PC-3 (cell line): ENCODE results near the gene EXOC4. TPM values are rescaled to one million over a fixed set of nuclear protein-coding genes. Genes with fewer than 3 reads are reported as not detected.

Experiments used
- ATAC-seq: fragments of 200-7000 bp; cut with Tn5 transposase; 2 replicates; pipeline ENCODE4 v1.9.1; 2020; ENCODE audit warnings: mild to moderate bottlenecking, moderate library complexity
- BruUV-seq: library from RNA; stranded (reverse); fragments of 400-500 nt; replicated peaks from 2 replicates; lab custom pipeline; 2021; lab: Mats Ljungman, UMichigan
- CTCF ChIA-PET: fragments of 300-600 bp; sonication (Branson Sonifier 250); formaldehyde crosslinking; loops from one replicate; lab custom pipeline; 2022; ENCODE audit warnings: antibody characterized with exemption; lab: Charles Lee
- POLR2A ChIA-PET: fragments of 300-600 bp; sonication (Branson Sonifier 250); formaldehyde crosslinking; loops from one replicate; lab custom pipeline; 2022; ENCODE audit warnings: antibody characterized with exemption; ENCODE audit not compliant: unreplicated experiment; lab: Charles Lee
- DNase-seq: peaks from one replicate; pipeline ENCODE4 v3.0.0-alpha.2; 2015
- H2AFZ ChIP-seq: fragments of 300-600 bp; sonication (generic); 2 replicates; pipeline ENCODE4 v1.6.0; 2016; ENCODE audit warnings: antibody characterized with exemption, low read length
- H3F3A ChIP-seq: fragments of 300-600 bp; sonication (generic); one replicate; pipeline ENCODE4 v1.6.0; 2017; ENCODE audit warnings: antibody characterized with exemption, low read length, control low read depth, mild to moderate bottlenecking; ENCODE audit not compliant: unreplicated experiment
- H3K27ac ChIP-seq: fragments of 300-600 bp; sonication (generic); 2 replicates; pipeline ENCODE4 v1.5.1; 2016; ENCODE audit warnings: mild to moderate bottlenecking, low read length
- H3K27me3 ChIP-seq: fragments of 300-600 bp; sonication (generic); 2 replicates; pipeline ENCODE4 v1.6.1; 2016; ENCODE audit warnings: low read length, mixed read lengths
- H3K36me3 ChIP-seq: fragments of 300-600 bp; sonication (generic); 2 replicates; pipeline ENCODE4 v1.6.1; 2016; ENCODE audit warnings: low read depth, mixed run types, low read length, mixed read lengths
- H3K4me1 ChIP-seq: fragments of 300-600 bp; sonication (generic); 2 replicates; pipeline ENCODE4 v1.5.1; 2016; ENCODE audit warnings: low read length; ENCODE audit not compliant: insufficient read depth
- H3K4me2 ChIP-seq: fragments of 300-600 bp; sonication (generic); 2 replicates; pipeline ENCODE4 v1.6.0; 2016; ENCODE audit warnings: low read length
- H3K4me3 ChIP-seq: fragments of 300-600 bp; sonication (generic); 2 replicates; pipeline ENCODE4 v1.5.1; 2016; ENCODE audit warnings: mild to moderate bottlenecking, low read length, mixed read lengths
- H3K79me2 ChIP-seq: fragments of 300-600 bp; sonication (generic); 2 replicates; pipeline ENCODE4 v1.6.1; 2017; ENCODE audit warnings: low read length, mixed read lengths
- H3K9ac ChIP-seq: fragments of 300-600 bp; sonication (generic); 2 replicates; pipeline ENCODE4 v1.6.0; 2016; ENCODE audit warnings: mild to moderate bottlenecking, low read length
- H3K9me2 ChIP-seq: fragments of 300-600 bp; sonication (generic); replicated peaks from 2 replicates; pipeline ENCODE4 v1.6.1; 2016; ENCODE audit warnings: mixed run types, low read length, mixed read lengths
- H3K9me3 ChIP-seq: fragments of 300-600 bp; sonication (generic); 2 replicates; pipeline ENCODE4 v1.6.1; 2016; ENCODE audit warnings: low read length, mixed read lengths
- H4K20me1 ChIP-seq: fragments of 300-600 bp; sonication (generic); 2 replicates; pipeline ENCODE4 v1.6.1; 2016; ENCODE audit warnings: low read length, mixed read lengths
- CTCF ChIP-seq: fragments of 300-600 bp; sonication (generic); conservative IDR thresholded peaks from 2 replicates; pipeline ENCODE4 v1.5.1; 2017; ENCODE audit warnings: antibody characterized with exemption, low read depth, mild to moderate bottlenecking, low read length
- EZH2 ChIP-seq: fragments of 300-600 bp; sonication (generic); IDR thresholded peaks from one replicate; pipeline ENCODE4 v1.6.1; 2017; ENCODE audit warnings: antibody characterized with exemption, mild to moderate bottlenecking, low read length; ENCODE audit not compliant: unreplicated experiment
- EZH2phosphoT487 ChIP-seq: fragments of 300-600 bp; sonication (generic); IDR thresholded peaks from 2 replicates; pipeline ENCODE4 v1.6.1; 2018; ENCODE audit warnings: mild to moderate bottlenecking, antibody characterized with exemption, low read length, borderline replicate concordance
- intact Hi-C: fragments of 100-400 bp; cut with micrococcal nuclease; formaldehyde crosslinking; loops from 2 replicates; pipeline ENCODE4 v1.9.0; 2023
- total RNA-seq: library from RNA; depleted of rRNA; stranded (reverse); fragments of >200 nt; gene quantifications from 2 replicates; pipeline ENCODE4 v1.2.3, GENCODE V29; 2014

EXOC4 gene
- total RNA-seq, 1 experiment from 2014 or later = 43.5 TPM

GRCh38 chr7:133824132-133824531, 571.3 kb downstream of the EXOC4 start:
- ChIA-PET CTCF (no interaction called here), POLR2A (no interaction called here)
- H4K20me1 ChIP-seq = no peaks in the 10 kb centered on the region
- no peaks in the 10 kb centered on the region for H3K36me3 ChIP-seq
- TF ChIP-seq EZH2phosphoT487 (no peak), CTCF (no peak), EZH2 (no peak)
- H3K27ac ChIP-seq = no peak overlapping the region
- H3K9me2 ChIP-seq = no peaks in the 10 kb centered on the region
- DNase-seq = no peak
- no peaks in the 10 kb centered on the region for H3K9me3 ChIP-seq
- intact Hi-C loops = no loop called here
- no peaks in the 10 kb centered on the region for H3F3A ChIP-seq
- H3K79me2 ChIP-seq = no peaks in the 10 kb centered on the region
- H3K4me2 ChIP-seq = no peak overlapping the region
- H3K9ac ChIP-seq = no peak overlapping the region
- ATAC-seq = no peak
- H3K4me1 ChIP-seq = no peaks in the 10 kb centered on the region
- H3K4me3 ChIP-seq = no peak overlapping the region
- H2AFZ ChIP-seq = no peak overlapping the region
- H3K27me3 ChIP-seq = no peaks in the 10 kb centered on the region
- BruUV-seq = no TSS peak

- Histone ChIP-seq H3K9me3 (no peaks in the 10 kb centered on the region), H3K27ac (no peak overlapping the region), H3K9me2 (no peaks in the 10 kb centered on the region), H3K36me3 (no peaks in the 10 kb centered on the region), H3F3A (no peaks in the 10 kb centered on the region), H3K4me2 (no peak overlapping the region), H3K9ac (no peak overlapping the region), H2AFZ (no peak overlapping the region), H3K4me3 (no peak overlapping the region), H3K4me1 (no peaks in the 10 kb centered on the region), H3K79me2 (no peaks in the 10 kb centered on the region), H4K20me1 (no peaks in the 10 kb centered on the region), H3K27me3 (no peaks in the 10 kb centered on the region)
- ChIA-PET CTCF (no interaction called here), POLR2A (interaction anchor here (0.6 kb wide), 1 partner anchor 16 kb away, joined by 3 read pairs; no protein-coding TSS in a partner anchor)
- ATAC-seq = no peak
- TF ChIP-seq CTCF (no peak), EZH2phosphoT487 (no peak), EZH2 (no peak)
- DNase-seq = no peak
- intact Hi-C loops = no loop called here
- BruUV-seq = no TSS peak
Measured at GRCh38 chr7:133827707-133828623, 575.1 kb downstream of the EXOC4 start.

GRCh38 chr7:133828906-133829305, 576.0 kb downstream of the EXOC4 start:
- DNase-seq = no peak
- H3K27ac ChIP-seq = no peak overlapping the region
- intact Hi-C loops = no loop called here
- H3K9me3 ChIP-seq = no peaks in the 10 kb centered on the region
- ATAC-seq = no peak
- H3K9me2 ChIP-seq = no peaks in the 10 kb centered on the region
- H3K36me3 ChIP-seq = no peaks in the 10 kb centered on the region
- H3K4me2 ChIP-seq = no peak overlapping the region
- POLR2A ChIA-PET = no interaction called here
- TF ChIP-seq EZH2 (no peak), EZH2phosphoT487 (no peak), CTCF (no peak)
- no peaks in the 10 kb centered on the region for H4K20me1 ChIP-seq
- no TSS peak for BruUV-seq
- no peaks in the 10 kb centered on the region for H3K27me3 ChIP-seq
- no peaks in the 10 kb centered on the region for H3K4me1 ChIP-seq
- no peak overlapping the region for H3K9ac ChIP-seq
- CTCF ChIA-PET = no interaction called here
- H3K79me2 ChIP-seq = no peaks in the 10 kb centered on the region
- H2AFZ ChIP-seq = no peak overlapping the region
- H3K4me3 ChIP-seq = no peak overlapping the region
- H3F3A ChIP-seq = no peaks in the 10 kb centered on the region
